Nephron (organoid): ENCODE data around the gene AATF.

Experiments used
- H3K27ac Mint-ChIP-seq, 3 experiments: 2 replicates each; pipeline ENCODE4 v1.8.0; 2020; ENCODE audit warnings: mixed read lengths in 3 of 3, mild to moderate bottlenecking in 2 of 3, moderate library complexity in 1 of 3
- H3K27me3 Mint-ChIP-seq: 2 replicates; pipeline ENCODE4 v1.8.0; 2021; ENCODE audit warnings: low read depth, mild to moderate bottlenecking, moderate library complexity, mixed read lengths
- H3K36me3 Mint-ChIP-seq: 2 replicates; pipeline ENCODE4 v1.8.0; 2020; ENCODE audit warnings: low read depth, mixed read lengths
- H3K4me1 Mint-ChIP-seq: 2 replicates; pipeline ENCODE4 v1.8.0; 2020; ENCODE audit warnings: mixed read lengths
- H3K4me3 Mint-ChIP-seq, 3 experiments: 2 replicates each; pipeline ENCODE4 v1.8.0; 2020; ENCODE audit warnings: mild to moderate bottlenecking in 3 of 3, mixed read lengths in 3 of 3, moderate library complexity in 2 of 3
- H3K9me3 Mint-ChIP-seq: 2 replicates; pipeline ENCODE4 v1.8.0; 2020; ENCODE audit warnings: mixed read lengths
- CTCF ChIP-seq, 3 experiments: fragments of 200-600 bp; sonication (generic); IDR thresholded peaks; one replicate each; pipeline ENCODE4 v1.5.0; 2021; ENCODE audit warnings: antibody characterized with exemption in 3 of 3; ENCODE audit not compliant: unreplicated experiment in 3 of 3

AATF gene

GRCh38 chr17:36941265-36942010 is 7.3 kb upstream of the AATF start:
- Mint-ChIP-seq H3K27ac (peak overlapping the region in 2 of 3 experiments; percentile 6 to 40), H3K36me3 (peaks cover 16% of the 10 kb centered on the region), H3K4me3 (peak overlapping the region; percentile 64 to 92 (median 70)), H3K9me3 (no peaks in the 10 kb centered on the region), H3K4me1 (peaks cover 33% of the 10 kb centered on the region), H3K27me3 (peaks cover 100% of the 10 kb centered on the region)
- no peak for TF ChIP-seq CTCF (IDR thresholded peaks at IDR 0.05; ENCODE audit: unreplicated experiment in 3 of 3)

- Mint-ChIP-seq H3K36me3 (peaks cover 16% of the 10 kb centered on the region), H3K27ac (peak overlapping the region in 1 of 3 experiments; percentile 40), H3K27me3 (peaks cover 100% of the 10 kb centered on the region), H3K4me1 (peaks cover 28% of the 10 kb centered on the region), H3K9me3 (no peaks in the 10 kb centered on the region), H3K4me3 (peak overlapping the region; percentile 64 to 92 (median 70))
- no peak for TF ChIP-seq CTCF (IDR thresholded peaks at IDR 0.05; ENCODE audit: unreplicated experiment in 3 of 3)
These were observed 6.6 kb upstream of the AATF start for GRCh38 chr17:36942019-36942599.

- peaks cover 16% of the 10 kb centered on the region for H3K36me3 Mint-ChIP-seq
- no peak overlapping the region for H3K27ac Mint-ChIP-seq
These were observed 6.1 kb upstream of the AATF start for GRCh38 chr17:36942631-36943125.

GRCh38 chr17:36943250-36944191 is 5.2 kb upstream of the AATF start:
- Mint-ChIP-seq H3K4me1 (peaks cover 24% of the 10 kb centered on the region), H3K4me3 (peak overlapping the region; percentile 41 to 67 (median 43)), H3K27me3 (peaks cover 100% of the 10 kb centered on the region), H3K9me3 (no peaks in the 10 kb centered on the region), H3K36me3 (peaks cover 16% of the 10 kb centered on the region), H3K27ac (peak overlapping the region in 1 of 3 experiments; percentile 10)
- no peak for TF ChIP-seq CTCF (IDR thresholded peaks at IDR 0.05; ENCODE audit: unreplicated experiment in 3 of 3)

More at GRCh38 chr17:36942631-36943125, 6.1 kb upstream of the AATF start:
- no peak for TF ChIP-seq CTCF (IDR thresholded peaks at IDR 0.05; ENCODE audit: unreplicated experiment in 3 of 3)
- H3K27me3 Mint-ChIP-seq = peaks cover 100% of the 10 kb centered on the region
- H3K4me1 Mint-ChIP-seq = peaks cover 24% of the 10 kb centered on the region
- H3K4me3 Mint-ChIP-seq = no peak overlapping the region
- H3K9me3 Mint-ChIP-seq = no peaks in the 10 kb centered on the region

- TF ChIP-seq CTCF (IDR thresholded peaks at IDR 0.05; ENCODE audit: unreplicated experiment in 3 of 3) = no peak
- H3K4me3 Mint-ChIP-seq = peak overlapping the region in 2 of 3 experiments; percentile 29 to 40
- peaks cover 18% of the 10 kb centered on the region for H3K36me3 Mint-ChIP-seq
- peaks cover 25% of the 10 kb centered on the region for H3K4me1 Mint-ChIP-seq
- H3K27ac Mint-ChIP-seq = no peak overlapping the region
- peaks cover 93% of the 10 kb centered on the region for H3K27me3 Mint-ChIP-seq
- H3K9me3 Mint-ChIP-seq = no peaks in the 10 kb centered on the region
These were observed 4.2 kb upstream of the AATF start for GRCh38 chr17:36944553-36944952.
